Activated T-helper 17 cell treated with anti-CD3 and anti-CD28 coated beads, Interleukin-2, amount 50 U/mL, for 72 hours (primary cell): ENCODE measurements around the gene CDRT15. TPM values are rescaled to one million over a fixed set of nuclear protein-coding genes. Genes with fewer than 3 reads are reported as not detected.

ENCODE experiments used
- ATAC-seq: fragments of 150-1000 bp; cut with Tn5 transposase; replicated peaks from 2 replicates; pipeline ENCODE4 v1.10.0; 2021; ENCODE audit warnings: mild to moderate bottlenecking, moderate library complexity
- H3K27ac Mint-ChIP-seq: one replicate; pipeline ENCODE4 v1.8.0; 2022; ENCODE audit warnings: mixed read lengths
- H3K27me3 Mint-ChIP-seq: one replicate; pipeline ENCODE4 v1.8.0; 2022; ENCODE audit warnings: mixed read lengths
- H3K36me3 Mint-ChIP-seq: one replicate; pipeline ENCODE4 v1.8.0; 2022; ENCODE audit warnings: low read depth, mild to moderate bottlenecking, mixed read lengths
- H3K4me1 Mint-ChIP-seq: one replicate; pipeline ENCODE4 v1.8.0; 2022; ENCODE audit warnings: mixed read lengths
- H3K4me3 Mint-ChIP-seq: one replicate; pipeline ENCODE4 v1.8.0; 2022; ENCODE audit warnings: mild to moderate bottlenecking, mixed read lengths
- H3K9me3 Mint-ChIP-seq: one replicate; pipeline ENCODE4 v1.8.0; 2022; ENCODE audit warnings: mixed read lengths
- total RNA-seq, 2 donors: library from RNA; stranded (reverse); gene quantifications; one replicate each; pipeline ENCODE4 v1.2.3, GENCODE V29; 2022

CDRT15 gene
- total RNA-seq, 2 donors from 2014 or later = not detected

DNA sequence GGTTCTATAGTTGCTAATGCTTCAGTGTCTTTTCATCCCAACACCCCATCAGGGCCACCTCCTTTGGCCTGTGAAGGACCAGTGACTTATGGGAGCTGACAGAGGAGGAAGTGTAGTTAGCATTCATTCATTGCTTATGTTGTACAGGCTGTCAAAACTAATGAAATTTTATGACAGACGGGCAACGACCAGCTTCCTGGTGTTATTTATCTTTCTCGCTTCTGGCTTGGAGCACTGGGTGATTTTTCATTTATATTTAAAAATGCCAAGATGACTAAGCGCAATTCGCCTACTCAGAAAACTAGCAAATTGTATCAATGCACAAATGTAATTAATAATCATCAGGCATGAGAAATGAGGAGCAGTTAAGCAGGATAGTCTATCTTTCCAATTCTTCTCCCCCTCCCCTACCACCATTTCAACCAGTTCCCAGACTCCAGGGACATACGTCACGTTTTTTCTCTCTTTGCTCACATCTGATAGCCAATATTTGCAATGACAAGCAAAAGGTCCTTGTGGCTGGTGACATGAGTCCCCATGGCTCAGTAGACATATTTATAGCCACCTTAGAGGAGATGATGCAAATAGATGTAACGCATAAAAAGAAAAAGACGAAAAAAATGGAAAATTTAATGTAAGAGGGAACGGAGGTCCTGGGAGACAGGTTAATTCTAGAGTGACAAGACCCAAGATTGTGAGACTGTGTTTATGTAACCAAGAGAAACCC, 11.2 kb downstream of the CDRT15 start:
- Mint-ChIP-seq H3K9me3 (no peaks in the 10 kb centered on the region), H3K4me1 (no peaks in the 10 kb centered on the region), H3K36me3 (no peaks in the 10 kb centered on the region), H3K27ac (no peak overlapping the region), H3K4me3 (no peak overlapping the region), H3K27me3 (no peaks in the 10 kb centered on the region)
- no peak for ATAC-seq

GRCh38 chr17:14222611-14223010, 14.1 kb downstream of the CDRT15 start:
- no peak for ATAC-seq

DNA sequence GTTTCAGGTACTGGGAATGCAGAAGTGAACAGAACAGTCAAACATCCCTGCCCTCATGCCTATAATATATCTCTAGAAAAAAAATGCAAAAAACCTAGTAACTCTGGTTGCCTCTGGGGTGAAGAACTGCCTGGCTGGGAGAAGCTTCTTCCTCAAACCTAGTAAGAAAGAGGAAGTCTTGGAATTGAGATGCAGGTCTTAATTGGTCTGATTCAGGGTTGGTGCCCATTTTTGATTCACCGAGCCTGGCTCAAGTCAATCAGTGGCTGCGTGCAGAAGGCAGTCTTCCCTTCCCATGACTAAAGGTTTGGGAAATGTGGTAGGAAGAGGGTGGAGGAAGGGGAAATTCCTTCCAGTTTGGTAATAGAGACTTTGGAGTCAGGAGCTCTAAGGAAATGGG, 22.4 kb downstream of the CDRT15 start:
- Mint-ChIP-seq H3K4me3 (no peak overlapping the region), H3K36me3 (peaks cover 13% of the 10 kb centered on the region), H3K27me3 (no peaks in the 10 kb centered on the region), H3K4me1 (peaks cover 3% of the 10 kb centered on the region), H3K9me3 (no peaks in the 10 kb centered on the region), H3K27ac (no peak overlapping the region)
- ATAC-seq = no peak

More at GRCh38 chr17:14222611-14223010, 14.1 kb downstream of the CDRT15 start:
- Mint-ChIP-seq H3K27ac (no peak overlapping the region), H3K4me3 (no peak overlapping the region), H3K27me3 (no peaks in the 10 kb centered on the region), H3K9me3 (no peaks in the 10 kb centered on the region), H3K36me3 (no peaks in the 10 kb centered on the region), H3K4me1 (no peaks in the 10 kb centered on the region)

GRCh38 chr17:14212401-14212800, 24.3 kb downstream of the CDRT15 start:
- H3K27ac Mint-ChIP-seq = no peak overlapping the region
- no peak for ATAC-seq
- H3K9me3 Mint-ChIP-seq = no peaks in the 10 kb centered on the region
- H3K4me3 Mint-ChIP-seq = no peak overlapping the region
- peaks cover 16% of the 10 kb centered on the region for H3K36me3 Mint-ChIP-seq
- H3K27me3 Mint-ChIP-seq = no peaks in the 10 kb centered on the region
- H3K4me1 Mint-ChIP-seq = peaks cover 3% of the 10 kb centered on the region

DNA sequence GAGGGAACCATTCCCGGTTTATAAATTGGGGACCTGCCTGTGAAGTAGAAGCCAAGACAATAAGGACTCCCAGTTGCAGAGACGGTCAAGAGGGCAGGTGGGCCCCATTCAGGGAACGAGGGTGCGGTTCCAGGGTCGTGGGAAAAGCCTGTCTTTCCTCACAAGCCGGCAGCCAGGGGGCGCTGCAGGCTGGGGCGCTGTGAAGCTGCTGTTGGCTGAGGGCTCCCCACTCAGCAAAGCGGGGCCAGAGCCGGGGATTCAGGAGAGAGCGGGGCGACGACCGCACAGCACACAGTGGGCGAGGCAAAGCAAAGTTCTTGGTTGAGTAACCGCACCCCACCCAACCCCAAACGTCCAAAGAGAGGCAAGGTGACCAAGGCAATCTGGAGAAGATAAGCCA, 24.9 kb downstream of the CDRT15 start:
- peak; percentile 29 for ATAC-seq
- Mint-ChIP-seq H3K9me3 (no peaks in the 10 kb centered on the region), H3K4me3 (no peak overlapping the region), H3K36me3 (peaks cover 22% of the 10 kb centered on the region), H3K4me1 (peaks cover 3% of the 10 kb centered on the region), H3K27ac (no peak overlapping the region), H3K27me3 (no peaks in the 10 kb centered on the region)

DNA sequence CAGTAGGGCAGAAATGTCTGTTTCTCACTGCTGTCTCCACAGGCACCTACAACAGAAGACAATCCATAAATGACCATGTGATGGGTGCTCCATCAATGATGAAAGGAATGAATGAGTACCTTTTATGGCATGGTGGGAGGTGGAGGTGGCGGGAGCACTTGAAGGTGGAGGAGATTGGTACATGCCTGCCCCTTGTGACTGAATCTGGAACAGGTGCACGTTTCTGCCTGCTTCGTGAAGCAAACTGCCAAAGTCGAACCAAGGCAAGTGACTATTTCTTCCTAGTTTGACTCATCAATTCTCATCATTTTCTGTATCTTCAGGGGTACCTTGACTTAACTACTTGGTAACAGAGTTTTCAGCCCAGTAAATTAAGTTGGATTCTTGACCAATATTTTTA, 25.4 kb downstream of the CDRT15 start:
- peak; percentile 46 for ATAC-seq
- no peak overlapping the region for H3K4me3 Mint-ChIP-seq

GRCh38 chr17:14209215-14209614, 27.4 kb downstream of the CDRT15 start:
- H3K27me3 Mint-ChIP-seq = no peaks in the 10 kb centered on the region
- no peak overlapping the region for H3K27ac Mint-ChIP-seq
- no peak for ATAC-seq
- H3K4me1 Mint-ChIP-seq = peaks cover 21% of the 10 kb centered on the region
- H3K9me3 Mint-ChIP-seq = no peaks in the 10 kb centered on the region
- H3K4me3 Mint-ChIP-seq = no peak overlapping the region
- peaks cover 34% of the 10 kb centered on the region for H3K36me3 Mint-ChIP-seq

More for the DNA sequence above, 25.4 kb downstream of the CDRT15 start:
- H3K4me1 Mint-ChIP-seq = peaks cover 3% of the 10 kb centered on the region
- no peaks in the 10 kb centered on the region for H3K9me3 Mint-ChIP-seq
- H3K27ac Mint-ChIP-seq = no peak overlapping the region
- peaks cover 25% of the 10 kb centered on the region for H3K36me3 Mint-ChIP-seq
- H3K27me3 Mint-ChIP-seq = no peaks in the 10 kb centered on the region

- H3K27me3 Mint-ChIP-seq = no peaks in the 10 kb centered on the region
- H3K27ac Mint-ChIP-seq = no peak overlapping the region
- no peak for ATAC-seq
- peaks cover 34% of the 10 kb centered on the region for H3K36me3 Mint-ChIP-seq
- H3K4me3 Mint-ChIP-seq = no peak overlapping the region
- peaks cover 33% of the 10 kb centered on the region for H3K4me1 Mint-ChIP-seq
- H3K9me3 Mint-ChIP-seq = no peaks in the 10 kb centered on the region
Measured at GRCh38 chr17:14207791-14208190, 28.9 kb downstream of the CDRT15 start.

DNA sequence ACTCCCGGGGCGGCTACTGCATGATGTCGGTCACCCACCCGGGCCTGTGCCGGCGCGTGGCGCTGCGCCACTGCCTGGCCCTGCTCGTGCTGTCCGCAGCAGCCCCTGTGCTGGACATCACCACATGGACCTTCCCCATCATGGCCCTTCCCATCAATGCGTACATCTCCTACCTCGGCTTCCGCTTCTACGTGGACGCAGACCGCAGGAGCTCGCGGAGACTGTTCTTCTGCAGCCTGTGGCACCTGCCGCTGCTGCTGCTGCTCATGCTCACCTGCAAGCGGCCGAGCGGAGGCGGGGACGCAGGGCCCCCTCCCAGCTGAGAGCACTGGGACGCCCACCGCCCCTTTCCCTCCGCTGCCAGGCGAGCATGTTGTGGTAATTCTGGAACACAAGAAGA, 29.8 kb downstream of the CDRT15 start:
- H3K27ac Mint-ChIP-seq = no peak overlapping the region

GRCh38 chr17:14205992-14206461, 30.6 kb downstream of the CDRT15 start:
- no peaks in the 10 kb centered on the region for H3K9me3 Mint-ChIP-seq
- peak; percentile 63 for ATAC-seq
- H3K27me3 Mint-ChIP-seq = no peaks in the 10 kb centered on the region
- peaks cover 46% of the 10 kb centered on the region for H3K4me1 Mint-ChIP-seq
- H3K36me3 Mint-ChIP-seq = peaks cover 34% of the 10 kb centered on the region
- peak overlapping the region; percentile 93 for H3K27ac Mint-ChIP-seq
- peak overlapping the region; percentile 74 for H3K4me3 Mint-ChIP-seq

More for the DNA sequence above, 29.8 kb downstream of the CDRT15 start:
- peaks cover 42% of the 10 kb centered on the region for H3K4me1 Mint-ChIP-seq
- no peak for ATAC-seq
- no peaks in the 10 kb centered on the region for H3K27me3 Mint-ChIP-seq
- no peak overlapping the region for H3K4me3 Mint-ChIP-seq
- no peaks in the 10 kb centered on the region for H3K9me3 Mint-ChIP-seq
- peaks cover 34% of the 10 kb centered on the region for H3K36me3 Mint-ChIP-seq

GRCh38 chr17:14205380-14205779, 31.3 kb downstream of the CDRT15 start:
- ATAC-seq = no peak
- Mint-ChIP-seq H3K27ac (peak overlapping the region; percentile 93), H3K4me1 (peaks cover 53% of the 10 kb centered on the region), H3K27me3 (no peaks in the 10 kb centered on the region), H3K36me3 (peaks cover 28% of the 10 kb centered on the region), H3K9me3 (no peaks in the 10 kb centered on the region), H3K4me3 (peak overlapping the region; percentile 74)

DNA sequence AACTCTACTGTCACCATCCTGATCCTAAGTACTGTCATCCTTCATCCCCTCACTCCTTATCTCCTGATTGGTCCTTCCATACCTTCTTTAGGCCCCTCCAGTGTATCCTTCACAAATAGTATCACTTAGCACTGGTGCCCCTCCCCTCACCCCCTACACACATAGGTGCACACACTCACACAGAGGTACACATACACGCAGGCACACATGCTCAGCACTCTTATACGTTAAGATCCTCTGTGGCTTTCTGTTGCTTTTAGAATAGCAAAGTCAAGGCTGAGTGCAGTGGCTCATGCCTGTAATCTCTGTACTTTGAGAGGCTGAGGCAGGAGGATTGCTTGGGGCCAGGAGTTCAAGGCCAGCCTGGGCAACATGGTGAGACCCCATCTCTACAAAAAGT, 32.1 kb downstream of the CDRT15 start:
- no peaks in the 10 kb centered on the region for H3K9me3 Mint-ChIP-seq
- no peaks in the 10 kb centered on the region for H3K27me3 Mint-ChIP-seq
- H3K36me3 Mint-ChIP-seq = peaks cover 21% of the 10 kb centered on the region
- peak overlapping the region; percentile 71 for H3K4me3 Mint-ChIP-seq
- H3K4me1 Mint-ChIP-seq = peaks cover 58% of the 10 kb centered on the region
- peak overlapping the region; percentile 80 for H3K27ac Mint-ChIP-seq
- ATAC-seq = no peak

GRCh38 chr17:14204084-14204483, 32.6 kb downstream of the CDRT15 start:
- no peak for ATAC-seq
- peak overlapping the region; percentile 71 for H3K4me3 Mint-ChIP-seq
- peak overlapping the region; percentile 80 for H3K27ac Mint-ChIP-seq
- peaks cover 22% of the 10 kb centered on the region for H3K36me3 Mint-ChIP-seq
- no peaks in the 10 kb centered on the region for H3K9me3 Mint-ChIP-seq
- no peaks in the 10 kb centered on the region for H3K27me3 Mint-ChIP-seq
- peaks cover 63% of the 10 kb centered on the region for H3K4me1 Mint-ChIP-seq

- H3K27me3 Mint-ChIP-seq = no peaks in the 10 kb centered on the region
- H3K36me3 Mint-ChIP-seq = peaks cover 29% of the 10 kb centered on the region
- peak; percentile 27 for ATAC-seq
Measured at GRCh38 chr17:14203388-14203787, 33.3 kb downstream of the CDRT15 start.

GRCh38 chr17:14202388-14203166, 34.1 kb downstream of the CDRT15 start:
- Mint-ChIP-seq H3K9me3 (no peaks in the 10 kb centered on the region), H3K27me3 (no peaks in the 10 kb centered on the region), H3K4me3 (peak overlapping the region; percentile 71), H3K36me3 (peaks cover 29% of the 10 kb centered on the region), H3K27ac (peak overlapping the region; percentile 80), H3K4me1 (peaks cover 76% of the 10 kb centered on the region)
- ATAC-seq = peak; percentile 46

More at GRCh38 chr17:14203388-14203787, 33.3 kb downstream of the CDRT15 start:
- Mint-ChIP-seq H3K9me3 (no peaks in the 10 kb centered on the region), H3K27ac (peak overlapping the region; percentile 80), H3K4me3 (peak overlapping the region; percentile 71), H3K4me1 (peaks cover 70% of the 10 kb centered on the region)
